Measurements from ENCODE around the gene PCCB. TPM values are rescaled to one million over a fixed set of nuclear protein-coding genes. Genes with fewer than 3 reads are reported as not detected.

Gene PCCB
- total and polyA plus RNA-seq, 2 of the 8 experiments (the other 6 are each of a cell fraction or from before 2014, with no cell fraction given), result 56.7 to 84.4 TPM

DNA sequence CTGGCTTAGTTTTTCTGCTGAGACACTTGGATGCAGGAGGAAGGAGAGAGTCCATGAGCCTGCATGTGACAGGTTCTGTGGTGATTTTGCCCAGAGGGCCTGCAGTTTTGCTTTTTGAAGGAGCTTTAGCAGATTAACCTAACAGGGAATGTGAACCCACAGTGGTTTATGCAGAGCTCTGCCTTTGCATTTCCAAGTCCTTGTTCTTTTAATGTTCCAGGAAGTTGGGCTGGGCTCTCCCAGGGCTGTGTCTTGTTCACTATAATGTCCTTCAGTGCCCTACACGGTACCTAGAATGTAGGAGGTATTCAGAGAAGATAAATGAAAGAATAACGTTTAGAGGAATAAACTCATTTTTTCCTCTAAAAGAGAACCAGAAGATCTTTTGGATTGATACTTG lies 50.3 kb downstream of the PCCB start:
- ChIA-PET POLR2A (ENCODE audit: partially characterized antibody) (no interaction called here), CTCF (ENCODE audit: partially characterized antibody) (no interaction called here)
- H3K79me2 ChIP-seq (ENCODE audit: control insufficient read depth in 1 of 2, insufficient read depth in 2 of 2, low read length in 2 of 2), result no peaks in the 10 kb centered on the region
- no peak overlapping the region for H3K18ac ChIP-seq (ENCODE audit: extremely low read depth, low read length)
- no peak overlapping the region for H3K23ac ChIP-seq (ENCODE audit: insufficient read length)
- H3K23me2 ChIP-seq (ENCODE audit: low read depth, low read length), result no peaks in the 10 kb centered on the region
- no peak for DNase-seq (ENCODE audit: low read depth in 1 of 2, low spot score in 2 of 2)
- H2BK5ac ChIP-seq (ENCODE audit: low read depth, low read length), result no peak overlapping the region
- H3K79me1 ChIP-seq (ENCODE audit: low read depth, low read length), result no peaks in the 10 kb centered on the region
- no peaks in the 10 kb centered on the region for H3K27me3 ChIP-seq (replicated peaks in 1 of 4; ENCODE audit: control insufficient read depth in 3 of 4, extremely low read depth in 1 of 4, insufficient read depth in 3 of 4, low read length in 3 of 4)
- H4K91ac ChIP-seq (replicated peaks; ENCODE audit: insufficient read length, low read length), result no peak overlapping the region
- no peak overlapping the region for H4K5ac ChIP-seq (ENCODE audit: insufficient read length, low read depth, low read length)
- no peak overlapping the region for H3K9ac ChIP-seq (replicated peaks in 1 of 4; ENCODE audit: extremely low read depth in 1 of 4, low read depth in 3 of 4, low read length in 3 of 4)
- no peak overlapping the region for H3K4me3 ChIP-seq (ENCODE audit: extremely low read depth in 1 of 4, insufficient read depth in 2 of 4, low read depth in 3 of 4, low read length in 4 of 4)
- H3K27ac ChIP-seq (ENCODE audit: low read depth, low read length), result no peak overlapping the region
- H4K8ac ChIP-seq (ENCODE audit: extremely low read depth, insufficient read depth, low read length), result no peak overlapping the region
- H3K9me3 ChIP-seq (ENCODE audit: insufficient read depth in 2 of 2, low read depth in 1 of 2, low read length in 1 of 2), result 0 out of 4 replicates have a peak, but pooled peaks cover 0 to 3% of the 10 kb centered on the region in 2 experiments
- no peak overlapping the region for H2BK120ac ChIP-seq (replicated peaks; ENCODE audit: low read depth, low read length)
- H3K14ac ChIP-seq (ENCODE audit: insufficient read length), result no peak overlapping the region
- H4K20me1 ChIP-seq (replicated peaks in 1 of 2; ENCODE audit: control insufficient read depth in 1 of 2, insufficient read depth in 2 of 2, low read length in 2 of 2), result no peaks in the 10 kb centered on the region
- H2BK15ac ChIP-seq (ENCODE audit: low read length), result no peak overlapping the region
- no peak overlapping the region for H3K4ac ChIP-seq (replicated peaks; ENCODE audit: insufficient read length, low read depth, low read length)
- peaks cover 0 to 18% (median 9%) of the 10 kb centered on the region in 4 experiments; a peak in 4 of 8 replicates for H3K36me3 ChIP-seq (ENCODE audit: control insufficient read depth in 2 of 4, insufficient read depth in 4 of 4, low read length in 3 of 4)
- peaks cover 0 to 9% (median 6%) of the 10 kb centered on the region in 4 experiments; a peak in 5 of 7 replicates for H3K4me1 ChIP-seq (replicated peaks in 1 of 4; ENCODE audit: control insufficient read depth in 3 of 4, insufficient read depth in 4 of 4, low read length in 3 of 4)
- no peak for TF ChIP-seq CHD2 (IDR thresholded peaks at IDR 0.05; ENCODE audit: low read length)
- no peak for TF ChIP-seq JUN (IDR thresholded peaks at IDR 0.05; ENCODE audit: low read depth, low read length)
- TF ChIP-seq CBX5 (IDR thresholded peaks at IDR 0.05; ENCODE audit: low read depth, low read length), result no peak
- TF ChIP-seq BCL11A (IDR thresholded peaks at IDR 0.05; ENCODE audit: low read depth in 2 of 2, low read length in 2 of 2), result no peak
- H3K56ac ChIP-seq (replicated peaks; ENCODE audit: insufficient read length, low read depth, low read length), result no peak overlapping the region
- no peak overlapping the region for H2BK20ac ChIP-seq (ENCODE audit: low read length)
- 89% methylated on average over 2 of the region's 2 CpGs; no CpG with 5 or more reads in 1 of the 2 experiments for WGBS, 2 experiments (ENCODE audit: extremely low coverage in 1 of 2, insufficient coverage in 1 of 2, insufficient read length in 1 of 2, insufficient replicate concordance in 2 of 2, low coverage in 1 of 2, low lambda C conversion rate in 2 of 2, missing lambda C conversion rate in 1 of 2)
- no peak for FAIRE-seq
- H3K4me2 ChIP-seq (ENCODE audit: insufficient read depth in 1 of 2, low read depth in 2 of 2, low read length in 2 of 2), result no peak overlapping the region
- H2AK5ac ChIP-seq (ENCODE audit: low read depth, low read length), result no peak overlapping the region
- no peak overlapping the region for H2AFZ ChIP-seq (ENCODE audit: low read length)
- no peak overlapping the region for H2BK12ac ChIP-seq (ENCODE audit: low read depth, low read length)
